Anterior cingulate cortex (tissue), 58 donors: Measurements from ENCODE around the gene GSTO1.

Experiments
- DNase-seq, 58 donors: peaks; one replicate each; lab custom pipeline; 2025; lab: John Stamatoyannopoulos, UW

The GSTO1 gene

DNA sequence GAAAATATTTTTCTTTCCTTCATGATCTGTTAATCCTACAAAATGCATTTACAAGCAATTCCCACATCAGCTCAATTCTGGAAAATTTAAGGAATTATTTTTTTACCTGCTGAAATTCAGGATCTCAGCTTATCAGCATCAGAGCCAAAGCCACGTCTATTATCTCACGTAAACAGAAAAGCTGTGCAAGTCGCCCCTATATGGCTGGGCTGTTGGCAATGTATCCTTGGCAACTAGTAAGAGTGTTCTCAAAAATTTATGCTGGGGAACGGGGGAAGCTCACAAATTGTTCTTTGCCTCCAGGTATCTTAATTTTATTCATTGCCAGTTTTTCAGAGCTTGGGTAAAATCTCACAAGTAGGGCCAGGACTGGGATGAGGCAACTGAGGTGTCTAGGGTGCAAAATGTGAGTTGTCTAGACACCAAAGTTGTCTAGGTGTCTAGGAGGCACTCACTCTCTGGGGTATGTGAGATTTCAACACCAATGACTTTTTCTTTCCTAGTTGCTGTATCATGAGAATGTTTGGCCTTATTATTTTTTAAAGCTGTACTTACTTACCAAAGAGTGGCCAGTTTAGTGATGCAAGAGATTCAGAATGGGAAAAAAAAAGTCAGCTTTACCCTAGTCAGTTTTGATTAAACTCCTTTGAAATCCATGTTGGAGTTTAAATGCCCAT, 19.3 kb downstream of the GSTO1 start:
- DNase-seq = no peak

DNA sequence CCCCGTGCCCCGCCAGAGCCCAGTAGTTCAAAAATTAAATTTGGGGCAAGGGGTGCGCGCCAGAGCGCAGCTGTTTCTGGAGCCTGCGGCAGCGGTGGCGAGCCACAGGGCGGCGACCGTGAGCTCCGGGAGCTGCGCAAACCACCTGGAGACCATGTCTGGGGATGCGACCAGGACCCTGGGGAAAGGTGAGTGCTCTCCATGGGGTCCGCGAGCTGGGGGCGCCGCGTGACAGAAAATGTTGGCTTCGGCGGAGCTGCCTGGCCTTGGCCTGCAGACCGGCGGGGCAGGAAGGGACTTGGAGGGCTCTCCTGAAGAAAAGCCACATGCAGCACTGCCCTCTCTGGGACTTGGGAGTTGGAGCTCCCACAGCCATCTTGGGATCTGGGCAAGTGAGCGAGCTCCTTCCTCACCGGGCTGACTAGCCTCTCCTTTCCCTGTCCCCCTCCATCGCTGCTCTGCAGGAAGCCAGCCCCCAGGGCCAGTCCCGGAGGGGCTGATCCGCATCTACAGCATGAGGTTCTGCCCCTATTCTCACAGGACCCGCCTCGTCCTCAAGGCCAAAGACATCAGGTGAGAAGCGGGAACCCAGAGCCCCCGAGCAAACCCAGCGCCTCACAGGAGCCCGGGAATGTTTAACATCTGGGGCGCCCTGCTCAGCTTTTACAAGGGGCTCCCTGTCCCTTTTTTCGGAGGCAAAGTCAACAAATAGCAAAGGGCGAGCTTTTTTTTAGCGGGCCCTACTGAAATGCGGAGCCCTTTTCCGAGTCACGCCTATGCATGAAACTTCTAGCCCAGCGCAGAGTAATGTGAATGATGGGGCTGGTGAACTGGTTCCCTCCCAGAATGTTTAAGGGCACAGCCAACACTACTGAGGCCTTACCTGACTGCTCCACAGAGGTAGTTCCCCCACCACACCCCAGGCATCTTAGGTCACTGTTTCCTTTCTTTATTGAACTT, 20.4 kb downstream of the GSTO1 start:
- DNase-seq = peak in 47 of 58 donors; percentile 10 to 79 (median 36)

DNA sequence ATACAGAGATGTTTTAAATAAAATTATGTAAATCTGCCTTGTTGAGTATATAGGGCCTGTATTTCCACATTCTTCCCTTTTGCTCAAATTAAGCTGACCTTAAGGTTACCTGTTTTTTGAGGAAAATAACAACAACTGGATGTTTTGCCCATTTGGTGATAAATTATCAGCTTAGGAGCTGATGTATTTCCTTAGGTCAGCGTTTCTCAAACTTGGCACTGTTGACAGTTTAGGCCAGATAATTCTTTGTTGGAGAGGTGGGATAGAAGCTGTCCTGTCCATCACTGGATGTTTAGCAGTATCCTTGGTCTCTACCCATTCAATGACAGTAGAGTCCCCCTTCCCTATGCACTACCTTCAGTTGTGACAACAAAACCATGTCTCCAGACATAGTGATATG, 21.5 kb downstream of the GSTO1 start:
- no peak for DNase-seq

DNA sequence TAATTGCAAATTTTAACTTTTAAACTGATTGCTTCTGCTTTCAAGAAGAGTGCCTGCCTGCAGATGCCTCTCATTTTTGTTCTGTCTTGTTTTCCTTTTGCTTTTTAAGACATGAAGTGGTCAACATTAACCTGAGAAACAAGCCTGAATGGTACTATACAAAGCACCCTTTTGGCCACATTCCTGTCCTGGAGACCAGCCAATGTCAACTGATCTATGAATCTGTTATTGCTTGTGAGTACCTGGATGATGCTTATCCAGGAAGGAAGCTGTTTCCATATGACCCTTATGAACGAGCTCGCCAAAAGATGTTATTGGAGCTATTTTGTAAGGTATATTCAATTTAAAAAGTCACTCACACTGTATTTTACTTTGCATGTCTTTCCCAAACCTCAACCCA, 23.1 kb downstream of the GSTO1 start:
- DNase-seq = no peak

DNA sequence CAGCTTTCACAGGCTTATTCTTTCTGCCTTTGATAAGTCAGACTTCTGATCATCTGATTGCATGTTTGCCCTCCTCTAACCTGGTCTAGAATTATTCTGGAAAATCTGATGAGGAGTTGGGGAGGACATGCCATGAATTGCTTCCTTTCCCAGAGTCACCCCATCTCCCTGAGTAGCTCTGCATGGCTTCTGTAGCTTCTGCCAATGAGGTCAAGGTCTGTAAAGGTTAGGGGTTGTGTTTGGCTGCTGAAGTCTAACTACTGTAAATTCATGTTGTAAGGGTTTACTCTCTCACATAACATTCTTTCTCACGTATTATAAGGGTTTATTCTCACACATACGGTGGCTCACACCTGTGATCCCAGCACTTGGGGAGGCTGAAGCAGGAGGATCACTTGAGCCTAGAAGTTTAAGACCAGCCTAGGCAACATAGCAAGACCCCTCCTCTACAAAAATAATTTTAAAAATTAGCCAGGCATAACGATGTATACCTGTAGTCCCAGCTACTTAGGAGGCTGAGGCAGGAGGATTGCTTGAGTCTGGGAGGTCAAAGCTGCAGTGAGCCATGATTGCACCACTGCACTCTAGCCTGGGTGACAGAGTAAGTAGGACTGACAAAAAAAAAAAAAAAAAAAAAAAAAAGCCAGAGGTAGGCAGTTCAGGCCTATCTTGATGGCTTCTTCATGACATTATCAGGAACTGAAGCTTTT, 25.0 kb downstream of the GSTO1 start:
- DNase-seq = no peak

DNA sequence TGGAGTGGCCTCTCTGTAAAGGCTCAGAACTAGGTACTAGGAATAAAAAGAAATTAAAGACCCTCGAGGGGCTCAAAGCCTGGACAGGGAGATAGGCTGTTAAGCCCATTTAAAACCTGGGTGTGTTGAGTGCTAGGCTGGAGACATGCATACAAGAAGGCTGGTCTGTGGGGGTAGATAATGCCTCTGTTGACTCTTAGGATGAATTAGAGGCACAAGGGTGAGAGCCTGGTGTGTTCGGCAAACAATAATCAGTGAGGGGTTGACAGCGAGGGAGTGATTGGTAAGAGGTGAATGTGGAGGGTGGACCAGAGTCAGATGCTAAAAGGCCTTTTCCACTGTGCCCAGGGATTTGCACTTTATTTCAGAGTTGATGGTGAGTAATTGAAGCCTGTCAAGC, 27.0 kb downstream of the GSTO1 start:
- no peak for DNase-seq

GRCh38 chr10:104284846-104285245, 30.2 kb downstream of the GSTO1 start:
- no peak for DNase-seq

DNA sequence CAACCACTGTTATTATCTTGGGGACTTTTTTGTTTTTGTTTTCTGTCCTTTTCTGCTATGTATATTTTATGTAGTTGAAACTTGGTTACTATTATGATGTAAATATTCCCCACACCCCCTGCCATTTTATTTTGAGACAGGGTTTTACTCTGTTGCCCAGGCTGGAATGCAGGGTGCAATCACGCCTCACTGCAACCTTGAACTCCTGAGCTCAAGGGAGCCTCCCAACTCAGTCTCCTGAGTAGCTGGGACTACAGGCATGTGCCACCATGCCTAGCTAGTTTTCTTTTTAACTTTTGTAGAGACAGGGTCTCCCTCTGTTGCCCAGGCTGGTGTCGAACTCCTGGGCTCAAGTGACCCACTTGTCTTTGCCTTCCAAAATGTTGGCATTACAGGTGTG, 32.2 kb downstream of the GSTO1 start:
- no peak for DNase-seq

- no peak for DNase-seq
Observed at GRCh38 chr10:104288355-104288754, 33.7 kb downstream of the GSTO1 start.

- peak; percentile 30 to 92 (median 79) for DNase-seq
Observed at GRCh38 chr10:104291439-104291951, 36.8 kb downstream of the GSTO1 start.

DNA sequence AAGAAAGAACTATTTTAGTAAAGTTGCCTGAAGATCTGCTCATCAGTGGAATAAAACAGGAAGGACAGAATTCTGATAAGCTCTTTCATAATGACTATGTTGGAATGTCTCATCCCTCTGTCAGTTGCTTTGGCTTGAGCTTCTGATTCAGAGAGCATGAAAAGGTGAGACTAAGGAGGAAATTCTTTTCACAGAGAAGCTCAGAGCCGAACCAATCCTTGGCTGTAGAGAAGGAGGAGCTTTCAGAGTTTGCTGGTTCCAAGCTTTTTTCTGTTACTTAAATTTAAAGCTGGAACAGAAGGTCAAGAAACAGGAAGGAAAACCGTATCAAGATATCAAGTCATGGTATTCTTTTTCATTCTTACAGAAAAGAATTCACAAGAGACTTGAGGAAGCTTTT, 38.3 kb downstream of the GSTO1 start:
- no peak for DNase-seq

DNA sequence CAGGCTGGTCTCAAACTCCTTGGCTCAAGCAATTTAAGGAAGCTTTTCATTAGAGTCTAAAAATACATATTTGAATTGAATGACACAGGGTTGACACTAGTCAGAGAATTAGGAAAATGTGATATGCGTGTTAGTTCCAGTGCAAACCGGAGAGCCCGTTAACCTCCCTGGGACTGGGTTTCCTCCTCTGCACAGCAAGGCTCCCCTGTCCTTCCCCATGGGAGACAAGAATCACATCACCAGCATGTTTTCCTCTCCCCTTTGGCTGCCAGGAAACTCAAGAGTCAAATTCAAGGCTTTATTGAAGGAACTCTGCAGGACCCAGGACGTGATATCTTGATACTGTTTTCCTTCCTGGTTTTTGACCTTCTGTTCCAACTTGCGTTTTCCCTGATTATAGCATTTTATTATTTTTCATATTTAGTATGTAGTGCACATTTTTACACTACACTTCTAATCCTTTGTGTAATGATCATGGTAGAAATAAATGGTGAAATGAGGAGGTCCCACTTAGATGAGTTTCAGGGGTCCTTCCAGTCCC, 39.2 kb downstream of the GSTO1 start:
- DNase-seq = no peak

GRCh38 chr10:104296687-104297436, 42.2 kb downstream of the GSTO1 start:
- no peak for DNase-seq

GRCh38 chr10:104297697-104298660, 43.3 kb downstream of the GSTO1 start:
- DNase-seq = no peak

DNA sequence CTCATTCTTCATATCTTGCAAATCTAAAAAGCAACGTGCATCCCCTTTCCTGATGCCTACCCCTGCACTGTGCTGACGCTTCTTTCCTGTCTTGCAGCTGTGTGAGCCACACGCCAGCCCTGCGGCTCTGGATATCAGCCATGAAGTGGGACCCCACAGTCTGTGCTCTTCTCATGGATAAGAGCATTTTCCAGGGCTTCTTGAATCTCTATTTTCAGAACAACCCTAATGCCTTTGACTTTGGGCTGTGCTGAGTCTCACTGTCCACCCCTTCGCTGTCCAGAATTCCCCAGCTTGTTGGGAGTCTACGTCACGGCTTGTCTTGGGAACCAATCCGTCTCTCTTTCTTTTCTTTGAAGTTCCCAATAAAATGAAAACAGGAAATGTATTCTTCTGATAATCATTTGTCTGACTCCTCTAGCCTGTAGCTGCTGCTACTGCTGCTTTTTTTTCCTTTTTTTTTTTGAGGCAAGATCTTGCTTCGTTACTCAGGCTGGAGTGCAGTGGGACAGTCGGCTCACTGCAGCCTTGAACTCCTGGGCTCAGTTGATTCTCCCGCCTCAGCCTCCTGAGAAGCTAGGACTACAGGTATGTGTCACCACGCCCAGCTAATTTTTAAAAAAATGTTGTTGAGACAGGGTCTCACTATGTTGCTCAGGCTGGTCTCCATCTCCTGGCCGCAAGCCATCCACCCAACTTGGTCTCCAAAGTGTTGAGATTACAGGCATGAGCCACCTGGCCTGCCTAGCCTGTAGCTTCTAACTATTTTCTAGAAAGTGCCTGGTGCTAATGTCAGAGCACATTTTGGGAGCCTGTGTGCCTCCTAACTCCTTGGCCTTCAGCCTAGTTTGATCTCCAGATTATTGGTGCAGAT, 44.6 kb downstream of the GSTO1 start:
- DNase-seq = no peak

DNA sequence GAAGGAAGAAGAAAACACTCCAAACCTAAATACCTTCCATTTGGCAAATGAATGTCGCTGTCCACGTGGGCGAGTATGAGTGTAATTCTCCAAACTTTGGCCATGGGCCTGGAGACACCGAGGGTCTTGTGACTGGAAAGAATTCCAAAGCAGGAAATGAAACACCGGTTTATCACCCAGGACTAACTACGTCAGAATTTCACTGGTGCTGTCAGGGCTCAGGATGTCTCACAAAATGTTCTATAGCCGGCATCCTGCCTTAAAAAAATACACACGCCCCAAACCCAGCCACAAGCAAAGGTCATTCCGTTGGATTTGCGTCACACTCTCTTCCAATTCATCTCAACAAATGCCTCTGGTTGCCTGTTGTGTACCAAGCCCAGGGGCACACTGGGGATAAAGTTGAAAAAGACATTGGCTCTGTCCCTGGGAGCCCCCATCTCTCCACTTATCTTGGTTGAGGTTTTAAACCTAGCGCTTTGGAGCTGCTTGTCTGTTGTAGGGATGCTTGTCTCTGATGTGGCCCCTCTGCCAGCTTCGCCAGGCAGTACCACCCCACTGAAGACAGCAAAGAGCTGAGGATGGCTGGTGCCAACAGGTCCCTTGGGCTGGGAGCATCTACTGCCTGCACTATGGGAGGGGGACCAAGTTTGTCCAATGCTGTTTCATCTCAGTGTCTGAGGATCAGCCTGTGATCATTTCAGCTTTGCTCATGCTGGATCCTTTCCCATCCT, 45.5 kb downstream of the GSTO1 start:
- DNase-seq = peak in 4 of 58 donors; percentile 30 to 56 (median 48)

DNA sequence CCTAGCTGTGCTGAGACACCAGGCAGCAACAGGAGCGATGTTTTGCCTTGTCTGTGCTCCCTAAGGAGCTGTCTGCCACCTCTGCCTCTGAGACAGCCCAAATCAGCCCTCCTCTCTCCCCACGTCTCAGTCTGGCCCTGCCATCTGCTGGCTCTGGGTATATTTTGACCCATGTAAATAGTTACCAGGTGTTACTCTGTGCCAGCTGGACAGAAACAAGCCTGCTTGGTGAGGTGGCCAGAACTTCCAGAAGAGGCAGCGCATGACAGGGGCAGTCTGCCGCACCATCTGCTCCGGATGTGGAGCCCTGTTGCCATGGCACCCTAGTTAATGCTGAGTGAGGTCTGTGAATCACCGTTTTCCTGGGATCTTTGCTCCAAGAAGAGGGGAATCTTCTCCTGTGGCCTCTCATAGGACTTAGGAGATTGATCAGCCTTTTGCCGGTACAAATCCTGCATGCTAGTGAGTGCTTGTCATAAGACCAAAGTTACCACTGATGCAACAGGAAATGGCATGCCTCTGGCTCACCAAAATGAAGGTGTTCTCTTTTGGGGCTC, 46.1 kb downstream of the GSTO1 start:
- peak in 54 of 58 donors; percentile 12 to 89 (median 52) for DNase-seq
